Fibroblast of upper back skin (primary cell): Measurements from ENCODE around the gene PRKCZ.
A peak's percentile ranks its signal among the peaks of the same experiment; 100 is the strongest.

Experiments
- DNase-seq: peaks from one replicate; pipeline ENCODE4 v3.0.0-alpha.2; 2013

Gene PRKCZ

DNA sequence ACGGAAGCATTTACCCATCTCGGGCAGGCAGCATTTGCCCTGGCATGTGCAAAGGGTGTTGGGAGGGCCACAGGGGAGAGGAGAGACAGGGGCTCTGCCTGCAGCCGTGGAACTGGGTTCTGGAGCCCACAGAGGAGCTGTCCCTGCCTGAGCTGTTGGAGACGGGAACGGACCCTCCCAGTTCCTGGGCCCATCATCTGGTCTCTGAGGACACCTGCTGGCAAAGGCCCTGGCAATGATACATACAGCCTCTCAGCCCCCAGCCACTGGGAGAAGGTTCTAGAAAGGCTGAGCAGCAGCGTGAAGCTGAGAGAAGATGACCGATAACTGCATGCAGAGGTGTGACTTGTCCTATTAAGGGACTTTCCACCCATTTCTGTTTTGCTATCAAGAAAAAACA, 113.0 kb downstream of the PRKCZ start:
- DNase-seq, result no peak

DNA sequence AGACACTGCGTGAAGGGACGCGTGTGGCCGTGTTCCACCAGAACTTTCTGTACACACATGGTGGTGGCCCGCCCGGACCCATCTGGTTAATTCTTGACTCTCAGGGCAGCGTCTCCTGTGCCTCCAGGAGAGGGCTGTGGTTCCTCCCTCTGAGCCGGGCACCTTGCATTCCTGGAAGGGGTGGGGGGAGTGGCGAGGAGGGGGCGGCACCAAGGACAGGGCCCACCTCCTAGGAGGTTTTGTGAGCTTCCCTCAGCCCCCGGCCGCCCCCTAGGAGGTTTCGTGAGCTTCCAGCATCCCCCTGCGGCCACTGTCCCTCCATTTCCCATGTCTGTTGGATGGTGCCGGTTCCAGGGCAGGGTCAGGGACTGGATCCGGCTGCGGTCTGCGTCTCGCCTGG, 115.4 kb downstream of the PRKCZ start:
- no peak for DNase-seq

GRCh38 chr1:2166254-2166653, 116.0 kb downstream of the PRKCZ start:
- DNase-seq, result no peak

- DNase-seq, result no peak
Observed at GRCh38 chr1:2166695-2167094, 116.5 kb downstream of the PRKCZ start.

- no peak for DNase-seq
Observed at GRCh38 chr1:2168090-2168489, 117.9 kb downstream of the PRKCZ start.

- no peak for DNase-seq
Observed at GRCh38 chr1:2168535-2168934, 118.3 kb downstream of the PRKCZ start.

DNA sequence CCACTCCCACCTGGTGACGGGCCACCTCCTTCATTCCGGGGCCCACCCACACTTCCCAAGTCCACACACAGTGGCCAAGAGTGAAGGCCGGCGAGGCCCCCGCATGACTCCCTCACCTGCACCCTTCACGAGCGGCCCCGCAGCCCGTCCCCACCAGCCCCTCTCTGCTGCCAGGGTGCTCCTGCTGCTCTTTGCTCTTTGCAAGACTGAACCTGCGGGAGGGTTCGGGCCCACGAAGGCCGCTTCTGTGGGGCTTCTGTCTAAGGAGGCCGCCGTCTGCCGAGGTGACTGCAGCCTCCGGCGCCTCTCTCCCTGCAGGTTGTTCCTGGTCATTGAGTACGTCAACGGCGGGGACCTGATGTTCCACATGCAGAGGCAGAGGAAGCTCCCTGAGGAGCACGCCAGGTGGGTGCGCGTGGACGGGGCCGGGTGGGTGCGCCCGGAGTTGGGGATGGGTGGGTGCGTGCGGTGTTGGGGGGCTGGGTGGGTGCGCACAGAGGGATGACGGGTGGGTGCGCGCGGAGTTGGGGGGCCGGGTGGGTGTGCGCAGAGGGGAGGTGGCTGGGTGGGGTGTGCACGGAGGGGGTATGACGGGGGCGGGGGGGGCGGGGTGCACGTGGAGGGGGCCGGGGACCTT, 119.1 kb downstream of the PRKCZ start:
- DNase-seq, result no peak

- peak; percentile 36 for DNase-seq
Observed at GRCh38 chr1:2170211-2170610, 120.0 kb downstream of the PRKCZ start.

DNA sequence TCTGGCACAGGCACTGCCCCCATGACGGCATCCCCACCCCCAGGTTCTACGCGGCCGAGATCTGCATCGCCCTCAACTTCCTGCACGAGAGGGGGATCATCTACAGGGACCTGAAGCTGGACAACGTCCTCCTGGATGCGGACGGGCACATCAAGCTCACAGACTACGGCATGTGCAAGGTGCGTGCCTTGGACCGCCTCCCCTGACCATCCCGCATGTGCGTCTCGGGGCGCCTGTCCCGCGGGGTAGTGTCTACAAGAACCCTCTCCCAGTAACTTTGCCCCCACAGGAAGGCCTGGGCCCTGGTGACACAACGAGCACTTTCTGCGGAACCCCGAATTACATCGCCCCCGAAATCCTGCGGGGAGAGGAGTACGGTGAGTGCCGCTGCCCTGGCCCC, 121.8 kb downstream of the PRKCZ start:
- DNase-seq, result no peak

- DNase-seq, result no peak
Observed at GRCh38 chr1:2172551-2173146, 122.4 kb downstream of the PRKCZ start.

- no peak for DNase-seq
Observed at GRCh38 chr1:2173546-2174347, 123.5 kb downstream of the PRKCZ start.

- peak; percentile 49 for DNase-seq
Observed at GRCh38 chr1:2174348-2175054, 124.3 kb downstream of the PRKCZ start.

DNA sequence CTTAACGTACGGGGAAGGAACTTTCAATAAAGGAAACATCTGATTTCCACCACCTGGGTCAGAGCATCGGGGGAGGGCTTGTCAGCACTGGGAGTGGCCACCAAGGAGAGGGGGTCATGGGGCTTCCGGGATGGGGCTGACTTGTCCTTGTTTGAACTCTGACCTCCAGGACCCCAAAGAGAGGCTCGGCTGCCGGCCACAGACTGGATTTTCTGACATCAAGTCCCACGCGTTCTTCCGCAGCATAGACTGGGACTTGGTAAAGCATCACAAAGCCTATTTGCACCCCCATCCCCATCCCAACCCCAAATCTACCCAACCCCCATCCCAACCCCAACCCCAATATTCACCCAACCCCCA, 124.8 kb downstream of the PRKCZ start:
- DNase-seq, result no peak

DNA sequence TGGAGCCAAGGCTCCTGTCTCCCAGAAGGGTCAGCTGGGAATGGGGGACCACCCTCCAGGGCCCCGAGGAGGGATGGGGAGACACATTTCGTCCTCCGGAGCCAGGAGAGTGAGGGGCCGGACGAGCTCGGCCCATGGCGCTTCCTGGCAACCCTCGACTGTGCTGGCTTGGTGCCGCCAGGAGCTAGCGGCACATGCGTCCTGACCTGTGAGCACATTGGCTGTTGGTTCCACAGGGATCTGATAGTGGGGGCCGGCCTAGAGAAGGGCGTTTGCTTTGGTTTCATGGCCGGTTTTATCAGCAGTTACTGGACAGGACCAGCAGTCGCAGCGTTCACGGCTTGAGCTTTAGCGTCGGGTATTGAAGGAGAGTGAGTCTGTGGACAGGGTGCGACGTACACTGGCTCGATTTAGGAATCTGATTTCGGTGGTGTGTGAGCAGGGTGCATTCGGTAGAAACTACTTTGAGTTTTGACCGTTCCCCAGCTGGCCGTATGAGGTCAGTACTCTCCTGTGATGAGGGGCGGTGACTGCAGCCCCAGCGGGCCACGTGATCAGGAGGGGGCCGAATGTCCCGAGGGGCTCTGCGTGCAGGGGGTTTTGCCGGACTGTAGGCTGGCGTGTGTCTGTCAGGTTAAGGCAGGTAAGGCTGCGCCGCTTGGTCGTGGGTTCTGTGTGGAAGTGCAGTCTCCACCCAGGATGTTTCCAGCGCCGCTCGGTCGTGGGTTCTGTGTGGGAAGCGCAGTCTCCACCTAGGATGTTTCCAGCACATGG, 125.7 kb downstream of the PRKCZ start:
- DNase-seq, result no peak

- no peak for DNase-seq
Observed at GRCh38 chr1:2176615-2177014, 126.4 kb downstream of the PRKCZ start.

DNA sequence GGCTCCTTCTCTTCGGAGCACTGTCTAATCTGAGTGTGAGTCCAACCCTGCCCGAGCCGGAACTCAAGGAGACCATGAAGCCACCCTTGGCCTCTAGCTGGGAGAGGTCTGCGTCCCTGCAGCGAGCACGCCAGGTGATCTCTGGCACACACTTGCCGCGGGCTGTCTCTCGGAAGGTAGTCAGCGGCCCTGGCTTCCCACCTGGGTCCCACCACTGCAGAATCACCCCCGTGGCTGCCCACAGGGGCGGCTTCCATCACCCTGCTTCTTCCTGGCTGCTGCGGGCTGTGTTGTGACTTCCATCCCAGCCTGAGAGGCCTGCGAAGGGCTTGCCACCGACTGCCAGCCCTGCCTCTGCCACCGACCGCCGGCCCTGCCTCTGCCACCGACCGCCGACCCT, 127.3 kb downstream of the PRKCZ start:
- no peak for DNase-seq

- DNase-seq, result no peak
Observed at GRCh38 chr1:2177946-2178538, 127.8 kb downstream of the PRKCZ start.

- no peak for DNase-seq
Observed at GRCh38 chr1:2178875-2179274, 128.7 kb downstream of the PRKCZ start.

DNA sequence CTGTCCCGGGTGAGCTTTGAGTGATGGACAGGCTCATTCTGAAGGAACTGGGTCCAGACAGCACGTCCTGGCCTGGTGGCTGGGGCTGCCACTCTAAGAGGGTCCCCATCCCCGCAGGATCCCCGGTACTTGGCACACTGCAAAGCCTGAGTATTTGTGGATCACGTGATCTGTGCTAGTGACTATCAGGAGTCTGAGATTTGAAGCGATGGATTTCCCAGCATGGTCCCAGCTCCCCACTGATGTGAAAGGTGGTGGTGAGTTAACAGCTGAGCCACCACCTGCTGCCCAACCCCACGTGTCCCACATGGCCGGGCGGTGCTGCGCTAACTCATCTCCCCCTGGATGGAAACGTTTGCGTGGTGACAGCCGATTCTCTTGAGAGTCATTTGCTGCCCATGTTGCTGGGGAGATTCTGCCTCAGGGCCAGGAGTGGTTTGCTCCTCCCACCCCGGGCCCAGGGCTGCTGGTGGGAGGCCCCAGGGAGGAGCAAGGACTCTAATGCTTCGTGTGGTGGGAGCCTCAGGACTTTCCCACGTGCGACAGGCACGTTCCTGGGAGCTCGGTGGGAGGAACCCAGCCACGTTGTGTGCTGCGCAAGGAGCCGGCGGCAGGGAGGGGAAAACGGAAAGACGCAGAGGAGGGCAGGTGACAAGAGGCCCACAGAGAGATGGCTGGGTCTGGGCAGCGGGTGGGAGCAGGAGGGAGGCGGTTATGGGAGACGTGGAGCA, 129.2 kb downstream of the PRKCZ start:
- no peak for DNase-seq

DNA sequence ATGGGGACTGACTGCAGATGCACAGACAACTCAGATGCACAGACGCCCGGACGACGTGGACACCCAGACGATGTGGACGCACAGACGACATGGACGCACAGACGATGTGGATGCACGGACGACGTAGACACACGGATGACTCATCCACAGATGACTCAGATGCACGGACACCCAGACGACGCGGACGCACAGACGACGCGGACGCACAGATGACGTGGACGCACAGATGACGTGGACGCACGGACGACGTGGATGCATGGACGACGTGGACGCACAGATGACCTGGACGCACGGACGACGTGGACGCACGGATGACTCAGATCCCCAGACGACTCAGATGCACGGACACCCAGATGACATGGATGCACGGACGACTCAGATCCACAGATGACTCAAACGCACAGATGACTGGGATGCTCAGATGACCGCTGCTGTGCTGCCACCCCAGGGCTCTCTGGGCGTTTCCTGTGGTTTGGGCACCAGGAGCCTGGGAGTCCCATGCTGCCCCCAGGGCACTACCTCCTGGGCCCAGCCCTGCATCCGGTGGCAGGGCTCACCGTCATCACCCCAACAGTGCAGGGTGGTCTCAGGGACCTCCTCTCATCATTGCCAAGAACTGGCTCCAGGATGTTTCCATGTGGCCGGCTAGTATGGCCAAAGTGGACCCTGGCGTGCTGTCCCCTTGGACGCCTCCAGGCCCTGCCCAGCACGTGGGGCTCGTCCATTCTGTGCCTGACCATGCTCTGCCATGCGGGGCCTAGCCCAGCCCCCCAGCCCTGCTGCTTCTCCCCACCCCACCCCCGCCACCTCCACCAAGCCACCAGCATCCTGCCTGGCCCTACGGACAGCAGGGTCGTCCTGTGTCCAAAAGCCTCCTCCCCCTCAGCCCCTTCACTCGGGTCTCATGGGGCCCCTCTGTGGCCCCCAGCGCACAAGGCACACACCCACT, 130.4 kb downstream of the PRKCZ start:
- no peak for DNase-seq

DNA sequence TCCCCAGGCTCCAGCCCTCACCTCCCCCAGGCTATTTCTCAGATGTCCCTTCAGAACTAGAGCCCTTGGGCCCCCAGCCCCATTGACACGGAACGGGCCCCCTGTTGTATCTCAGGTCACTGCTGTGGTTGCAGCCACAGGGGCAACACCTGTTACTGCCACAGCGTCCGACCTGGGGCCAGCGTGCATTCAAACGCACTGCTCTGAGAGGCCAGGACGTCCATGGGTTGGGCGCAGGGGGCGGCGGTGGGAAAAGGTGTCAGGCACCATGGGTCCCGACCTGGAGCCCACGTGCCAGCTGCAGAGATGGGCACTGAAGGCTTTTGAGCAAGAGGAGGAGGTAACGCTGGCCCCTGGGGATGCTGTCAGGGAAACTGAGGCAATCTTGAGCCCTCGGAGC, 131.1 kb downstream of the PRKCZ start:
- DNase-seq, result no peak
